ENCODE results near the gene ERN1.

The ERN1 gene

DNA sequence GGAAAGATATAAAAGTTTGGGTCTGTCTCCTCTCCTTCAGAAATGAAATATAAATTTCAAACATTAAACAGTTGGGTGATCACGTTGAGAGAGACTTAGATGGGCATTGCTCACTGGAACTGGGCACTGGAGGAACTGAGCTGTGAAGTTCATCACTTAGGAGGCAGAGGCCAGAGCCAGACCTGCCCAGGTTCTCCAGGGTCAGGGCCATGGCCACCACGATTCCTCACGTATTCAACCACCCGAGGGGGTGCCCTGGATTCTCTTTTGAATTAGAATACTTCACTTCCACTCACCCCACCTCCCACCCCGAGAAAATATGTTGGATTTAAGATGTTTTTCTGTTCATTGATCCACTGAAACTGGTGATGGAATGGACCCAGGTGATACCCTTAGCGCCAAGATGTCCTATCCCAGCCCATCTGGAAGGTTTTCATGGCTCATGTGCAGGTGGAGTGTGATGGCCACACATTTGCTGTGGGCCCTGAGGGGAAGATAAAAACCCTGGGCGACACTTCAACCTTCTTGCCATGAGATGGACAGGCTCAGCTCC is 125.7 kb downstream of the ERN1 start:
- TF ChIP-seq GATA2 (IDR thresholded peaks at IDR 0.05; ENCODE audit: low read depth, low read length) (no peak), GATA3 (IDR thresholded peaks at IDR 0.05; ENCODE audit: low read depth, low read length) (no peak)

DNA sequence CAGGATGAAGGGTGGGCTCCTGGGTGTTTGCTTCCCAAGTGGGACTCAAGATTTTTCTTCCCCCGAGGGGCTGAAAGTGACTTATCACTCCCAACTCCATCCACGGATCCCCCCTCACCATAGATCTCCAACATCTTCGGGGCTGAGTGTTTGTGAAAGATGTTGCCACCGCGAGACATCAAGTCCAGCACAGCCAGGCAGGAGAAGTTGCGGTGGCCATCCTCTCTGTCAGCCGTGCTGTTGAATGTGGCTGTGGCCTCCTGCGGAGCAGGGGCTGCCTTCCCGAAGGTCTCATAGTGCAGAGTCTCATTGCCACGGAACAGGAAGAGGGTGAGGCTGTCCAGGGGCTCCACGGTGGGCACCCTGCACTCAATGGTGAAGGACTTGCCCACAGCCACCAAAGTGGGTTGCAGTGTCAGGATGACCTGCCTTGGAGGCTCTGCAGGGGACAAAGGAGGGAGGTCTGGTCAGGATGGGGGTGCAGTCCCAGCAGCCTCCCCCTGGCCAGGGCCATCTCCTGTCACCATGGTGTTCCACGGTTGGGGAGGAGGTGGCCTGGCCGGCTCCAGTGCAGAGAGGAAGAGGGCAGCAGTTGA is 126.3 kb downstream of the ERN1 start:
- no peak for TF ChIP-seq GATA2 (IDR thresholded peaks at IDR 0.05; ENCODE audit: low read depth, low read length)
- no peak for TF ChIP-seq GATA3 (IDR thresholded peaks at IDR 0.05; ENCODE audit: low read depth, low read length)

DNA sequence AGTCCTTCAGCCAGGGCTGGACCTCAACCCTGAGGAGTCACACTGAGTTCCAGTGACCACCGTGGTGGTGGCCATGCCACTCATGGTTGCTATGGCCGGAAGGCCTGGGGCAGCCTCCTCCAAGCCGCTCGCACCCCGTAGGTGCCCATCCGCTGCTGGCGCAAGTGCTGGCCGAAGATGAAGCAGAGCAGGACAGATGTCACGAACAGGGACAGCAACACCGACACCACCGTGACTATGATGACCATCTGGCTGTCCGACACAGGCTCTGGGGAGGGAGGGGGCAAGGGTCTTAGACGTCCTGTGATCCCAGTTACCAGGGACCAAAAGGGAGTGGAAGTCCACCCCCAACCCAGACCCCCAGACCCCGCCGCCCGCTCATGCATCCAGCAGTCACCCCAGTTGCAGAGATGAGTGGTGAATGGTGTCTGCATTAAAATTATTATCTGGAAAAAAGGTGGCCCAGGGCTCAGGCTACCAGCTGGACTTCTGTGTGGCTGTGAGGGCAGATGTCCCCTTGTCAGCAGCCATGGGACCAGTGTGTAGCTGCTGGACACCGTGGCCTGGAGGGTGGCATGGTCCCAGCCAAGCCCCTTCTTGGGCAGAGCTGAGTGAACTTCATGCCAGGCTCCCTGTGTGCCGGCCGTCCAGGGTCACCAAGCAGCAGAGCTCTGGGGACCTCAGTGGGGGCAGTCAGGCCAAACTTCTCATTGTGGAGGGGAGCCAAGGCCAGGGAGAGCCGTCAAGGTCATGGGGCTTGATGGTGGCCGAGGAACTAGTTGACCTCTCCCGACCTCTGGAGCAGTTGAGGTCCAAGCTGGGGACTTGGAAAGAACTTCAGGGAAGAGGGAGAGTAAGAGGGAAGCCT is 127.1 kb downstream of the ERN1 start:
- TF ChIP-seq GATA3 (IDR thresholded peaks at IDR 0.05; ENCODE audit: low read depth, low read length) (no peak), GATA2 (IDR thresholded peaks at IDR 0.05; ENCODE audit: low read depth, low read length) (no peak)

DNA sequence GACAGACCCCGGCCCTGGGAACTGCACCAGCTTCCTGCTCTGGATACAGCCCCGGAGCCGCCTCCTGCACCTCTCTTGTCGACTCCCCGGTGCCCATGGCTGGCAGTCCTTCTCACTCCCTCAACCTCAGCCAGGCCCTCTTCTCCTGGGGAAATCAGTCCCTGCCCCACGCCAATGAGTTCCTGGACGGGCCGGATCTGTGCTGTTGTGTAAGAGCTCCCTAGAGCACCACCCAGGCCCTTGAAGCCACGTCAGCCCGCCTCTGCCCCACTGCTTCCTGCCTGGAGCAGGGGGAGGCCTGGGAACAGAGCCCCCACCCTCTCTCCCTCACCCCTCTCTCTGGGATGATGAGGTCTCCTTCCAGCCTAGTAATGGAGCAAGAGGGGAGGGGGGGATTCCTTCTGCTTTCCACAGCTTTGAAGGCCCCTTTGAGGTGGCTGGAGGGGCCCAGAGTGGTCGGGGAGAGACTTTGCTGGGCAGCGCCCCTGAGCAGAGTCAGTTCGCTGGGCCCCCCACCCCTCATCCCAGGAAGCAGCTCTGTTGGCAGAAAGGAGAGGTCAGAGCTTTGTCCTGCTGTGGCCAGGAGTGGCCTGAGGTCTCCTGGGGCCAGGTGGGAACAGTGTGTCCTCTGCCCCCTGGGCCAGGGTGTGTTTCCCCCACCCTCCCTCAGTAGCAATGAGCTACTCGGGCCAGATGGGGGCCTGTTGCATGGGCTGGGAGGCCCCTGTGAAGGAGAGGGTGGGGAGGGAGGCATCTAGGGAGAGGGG is 128.0 kb downstream of the ERN1 start:
- no peak for TF ChIP-seq GATA3 (IDR thresholded peaks at IDR 0.05; ENCODE audit: low read depth, low read length)
- no peak for TF ChIP-seq GATA2 (IDR thresholded peaks at IDR 0.05; ENCODE audit: low read depth, low read length)

DNA sequence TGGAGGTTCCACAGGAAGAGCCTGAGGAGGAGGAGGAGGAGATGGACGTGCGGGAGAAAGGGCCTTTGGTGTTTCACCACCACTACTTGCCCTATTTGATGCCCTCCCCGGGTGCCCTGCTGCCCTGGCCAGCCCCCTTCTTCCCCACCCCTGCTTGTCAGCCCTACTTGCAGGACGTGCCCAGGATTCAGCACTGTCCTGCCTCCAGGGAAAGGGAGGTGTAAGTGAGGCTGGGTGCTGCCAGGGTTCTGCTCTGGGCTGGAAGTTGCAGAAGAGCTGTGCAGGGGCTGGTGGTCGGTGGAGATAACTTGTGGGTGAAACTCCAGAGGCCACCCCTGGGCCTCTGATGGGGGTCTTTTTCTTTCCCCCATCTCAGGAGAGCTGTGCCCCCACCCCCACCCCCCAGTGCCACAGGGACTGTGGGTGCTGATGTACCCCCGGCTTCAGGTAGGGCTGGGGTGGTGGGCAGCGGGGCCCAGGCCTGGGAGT is 128.8 kb downstream of the ERN1 start:
- no peak for TF ChIP-seq GATA2 (IDR thresholded peaks at IDR 0.05; ENCODE audit: low read depth, low read length)
- TF ChIP-seq GATA3 (IDR thresholded peaks at IDR 0.05; ENCODE audit: low read depth, low read length), result no peak

DNA sequence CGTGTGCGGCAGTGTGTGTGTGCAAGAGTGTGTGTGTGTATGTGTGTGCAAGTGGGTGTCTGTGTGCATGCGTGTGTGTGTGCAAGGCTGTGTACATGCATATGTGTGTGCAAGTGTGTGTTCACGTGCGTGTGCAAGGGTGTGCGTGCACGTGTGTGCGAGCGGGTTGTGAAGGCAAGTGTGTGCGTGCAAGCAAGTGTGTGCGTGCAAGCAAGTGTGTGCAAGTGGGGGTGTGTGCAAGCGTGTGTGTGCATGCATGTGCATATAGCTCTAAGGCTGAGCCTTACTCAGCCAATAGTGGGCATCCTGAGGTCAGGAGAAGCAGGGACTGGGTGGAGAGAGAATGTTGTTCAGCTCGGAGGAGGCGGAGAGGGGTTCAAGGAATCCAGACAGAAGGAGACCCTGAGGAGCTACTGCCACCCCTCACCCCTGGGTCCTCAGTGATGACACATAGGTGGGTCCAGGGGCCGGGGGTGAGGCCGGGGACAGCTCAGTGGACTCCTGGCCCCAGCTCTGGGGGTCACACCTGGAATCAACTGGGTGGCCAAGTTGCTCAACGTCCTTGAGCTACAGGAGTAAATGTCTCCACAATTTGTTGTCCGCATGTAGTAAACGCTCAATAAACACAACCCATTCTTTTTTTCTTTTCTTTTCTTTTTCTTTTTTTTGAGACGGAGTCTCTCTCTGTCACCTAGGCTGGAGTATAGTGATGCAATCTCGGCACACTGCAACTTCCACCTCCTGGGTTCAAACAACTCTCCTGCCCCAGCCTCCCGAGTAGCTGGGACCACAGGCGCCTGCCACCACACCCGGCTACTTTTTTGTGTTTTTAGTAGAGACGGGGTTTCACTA is 130.0 kb downstream of the ERN1 start:
- TF ChIP-seq GATA3 (IDR thresholded peaks at IDR 0.05; ENCODE audit: low read depth, low read length) (no peak), GATA2 (IDR thresholded peaks at IDR 0.05; ENCODE audit: low read depth, low read length) (no peak)

DNA sequence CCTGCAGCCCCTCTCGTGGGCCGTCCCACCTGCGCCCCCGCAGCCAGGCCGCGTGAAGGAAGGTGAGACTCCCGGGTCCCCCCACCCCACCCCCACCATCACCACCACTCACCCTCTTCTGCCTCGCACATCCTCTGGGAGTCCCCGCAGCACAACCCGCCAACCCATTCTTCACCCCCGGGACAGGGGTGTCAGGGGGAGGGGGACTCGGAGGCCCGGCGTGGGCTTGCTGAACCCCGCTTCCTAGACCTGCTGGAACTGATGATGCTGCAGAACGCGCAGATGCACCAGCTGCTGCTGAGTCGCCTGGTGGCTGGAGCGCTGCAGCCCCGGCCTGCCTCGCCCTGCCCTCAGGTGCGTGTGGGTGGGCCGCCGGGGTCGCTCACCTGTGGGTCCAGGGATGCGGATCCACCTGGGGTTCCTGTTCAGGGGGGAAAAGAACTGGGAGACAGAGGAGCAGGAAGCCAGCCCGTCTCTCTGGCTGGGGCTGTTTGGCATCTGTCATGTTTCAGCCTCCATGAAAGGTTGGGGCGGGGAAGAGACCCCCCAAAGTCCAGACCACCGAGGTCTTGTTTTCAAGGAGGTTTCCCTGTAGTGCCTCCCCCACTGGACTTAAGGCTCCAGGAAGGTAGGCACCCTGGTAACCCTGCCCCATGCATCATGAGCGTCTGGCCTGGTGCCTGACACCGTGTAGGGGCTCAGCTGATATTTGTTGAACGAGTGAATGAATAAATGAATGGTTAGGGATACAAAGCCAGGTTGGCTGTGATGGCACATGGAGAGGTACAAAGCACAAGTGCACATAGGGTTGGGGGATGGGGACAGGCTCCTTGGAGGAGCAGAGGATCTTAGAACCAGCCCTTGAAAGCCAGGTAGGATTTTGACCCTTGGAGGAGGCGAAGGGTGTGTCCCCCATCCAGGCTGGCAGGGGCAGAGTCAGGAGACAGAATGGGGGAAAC is 130.9 kb downstream of the ERN1 start:
- TF ChIP-seq GATA2 (IDR thresholded peaks at IDR 0.05; ENCODE audit: low read depth, low read length) (no peak), GATA3 (IDR thresholded peaks at IDR 0.05; ENCODE audit: low read depth, low read length) (no peak)

DNA sequence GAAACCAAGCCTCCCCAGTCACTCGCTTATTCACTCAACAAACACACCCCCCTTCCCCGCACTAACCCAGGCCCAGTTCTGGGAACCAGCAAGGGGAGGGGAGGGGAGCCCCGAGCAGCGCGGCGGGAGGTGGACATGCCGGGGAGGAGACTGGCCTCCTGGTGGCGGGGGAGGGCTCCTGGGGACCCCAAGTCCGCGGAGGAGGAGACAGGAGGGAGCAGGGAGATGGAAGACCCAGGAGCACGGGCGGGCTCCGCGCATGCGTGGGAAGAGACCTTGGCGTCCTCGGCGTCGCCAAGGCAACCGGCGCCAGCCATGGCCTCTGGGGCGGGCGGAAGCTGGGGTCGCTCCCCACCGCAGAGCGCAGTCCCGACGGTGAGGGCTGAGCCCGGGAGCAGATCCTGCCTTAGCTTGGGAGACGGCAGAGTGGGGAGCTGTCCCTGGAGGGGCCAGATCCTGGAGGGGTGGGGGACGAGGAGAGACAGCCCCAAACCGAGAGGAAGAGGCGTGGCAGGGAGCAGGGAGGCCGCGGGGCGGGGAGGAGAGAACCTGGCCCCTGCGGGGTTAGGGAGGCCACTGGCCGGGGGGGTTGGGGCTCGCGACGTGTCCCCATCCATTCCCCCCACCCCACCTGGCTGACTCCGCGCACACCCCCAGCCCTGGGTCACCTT is 131.8 kb downstream of the ERN1 start, which contains the start of gene PRR29:
Gene PRR29, plus strand, starts transcription at position 302 of the 671 bp plus-strand sequence. Its CDS starts 14 bp downstream, at position 316.
- no peak for TF ChIP-seq GATA2 (IDR thresholded peaks at IDR 0.05; ENCODE audit: low read depth, low read length)
- no peak for TF ChIP-seq GATA3 (IDR thresholded peaks at IDR 0.05; ENCODE audit: low read depth, low read length)

DNA sequence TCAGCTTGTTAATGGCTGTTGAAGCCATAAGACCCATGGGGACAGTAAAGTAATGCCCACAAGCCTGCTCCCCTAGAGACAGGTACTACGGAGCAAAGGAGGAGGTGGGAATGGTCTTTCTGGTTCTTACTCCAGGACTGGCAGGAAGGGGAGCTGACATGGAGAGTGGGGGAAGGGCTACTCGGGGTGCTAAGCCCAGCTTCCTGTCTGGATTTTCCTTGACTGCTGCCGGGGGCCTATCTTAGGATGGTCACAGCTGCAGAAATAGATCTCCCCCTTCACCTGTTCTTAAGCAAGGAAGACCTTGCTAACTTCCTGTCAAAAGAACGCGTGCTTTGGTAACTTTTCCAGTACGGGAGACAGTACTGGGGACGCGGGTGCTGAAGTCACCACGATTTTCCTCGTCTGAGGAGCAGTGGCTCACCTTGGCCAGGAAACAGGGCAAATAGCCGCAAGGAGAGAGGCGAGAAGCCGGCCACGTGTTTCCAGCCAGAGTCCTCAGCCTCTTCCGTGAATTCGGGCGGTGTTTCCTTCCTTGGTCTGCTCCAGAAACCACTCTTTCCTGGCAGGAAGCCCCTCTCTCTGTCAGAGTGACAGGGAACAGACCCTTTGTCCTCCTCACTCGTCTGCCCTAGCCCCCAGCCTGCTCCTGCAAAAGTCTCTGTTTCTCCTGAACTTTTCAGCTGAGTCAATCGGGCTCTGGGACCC is 132.4 kb downstream of the ERN1 start:
- TF ChIP-seq GATA3 (IDR thresholded peaks at IDR 0.05; ENCODE audit: low read depth, low read length) (no peak), GATA2 (IDR thresholded peaks at IDR 0.05; ENCODE audit: low read depth, low read length) (no peak)

DNA sequence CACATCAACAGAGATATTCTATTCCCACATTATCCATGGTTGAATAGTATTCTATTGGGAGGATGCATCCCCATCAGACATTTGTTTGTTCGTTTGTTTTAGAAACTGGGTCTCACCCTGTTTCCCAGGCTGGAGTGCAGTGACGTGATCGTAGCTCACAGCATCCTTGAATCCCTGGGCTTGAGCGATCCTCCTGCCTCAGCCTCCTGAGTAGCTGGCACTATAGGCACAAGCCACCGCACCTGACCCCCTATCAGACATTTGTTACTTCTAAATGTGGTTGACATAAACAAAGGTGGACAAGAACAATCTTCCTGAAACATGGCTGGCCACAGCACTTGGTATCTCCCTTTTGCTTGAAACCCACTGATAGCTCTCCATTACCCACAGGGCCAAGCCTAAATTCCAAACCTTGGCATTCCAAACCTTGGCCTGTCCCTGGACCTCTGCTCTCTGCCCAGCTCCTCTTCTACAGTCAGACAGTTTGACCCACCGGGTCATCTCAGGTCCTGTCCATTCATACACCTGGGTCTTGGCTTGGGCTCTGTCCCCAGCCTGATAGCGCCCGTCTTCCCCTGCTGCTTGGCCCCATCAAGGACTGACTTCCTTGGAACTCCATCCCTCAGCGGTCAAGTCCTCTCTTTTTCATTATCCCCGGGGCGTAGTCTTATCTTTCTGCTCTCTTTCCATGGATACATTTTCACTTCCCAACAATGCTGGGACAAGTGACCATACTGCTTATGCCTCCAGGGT is 133.3 kb downstream of the ERN1 start:
- TF ChIP-seq GATA3 (IDR thresholded peaks at IDR 0.05; ENCODE audit: low read depth, low read length) (no peak), GATA2 (IDR thresholded peaks at IDR 0.05; ENCODE audit: low read depth, low read length) (no peak)

All from SH-SY5Y (cell line).